HT1080 (cell line): Measurements from ENCODE around the gene APPBP2. TPM values are rescaled to one million over a fixed set of nuclear protein-coding genes. Genes with fewer than 3 reads are reported as not detected.
"Not testable (repeated sequence)": the region's sequence is repeated elsewhere in the genome, so short reads cannot be mapped to it uniquely, and the experiment has no call there.

ENCODE experiments used
- DNase-seq: peaks from one replicate; pipeline ENCODE4 v3.0.0-alpha.2; 2015; ENCODE audit warnings: low read depth
- total RNA-seq: library from RNA; depleted of rRNA; stranded (reverse); fragments of >200 nt; shearing (Covaris generic); gene quantifications from 2 replicates; pipeline ENCODE4 v1.2.3, GENCODE V29; 2014

The APPBP2 gene
- total RNA-seq, 1 experiment from 2014 or later = 15.7 TPM

DNA sequence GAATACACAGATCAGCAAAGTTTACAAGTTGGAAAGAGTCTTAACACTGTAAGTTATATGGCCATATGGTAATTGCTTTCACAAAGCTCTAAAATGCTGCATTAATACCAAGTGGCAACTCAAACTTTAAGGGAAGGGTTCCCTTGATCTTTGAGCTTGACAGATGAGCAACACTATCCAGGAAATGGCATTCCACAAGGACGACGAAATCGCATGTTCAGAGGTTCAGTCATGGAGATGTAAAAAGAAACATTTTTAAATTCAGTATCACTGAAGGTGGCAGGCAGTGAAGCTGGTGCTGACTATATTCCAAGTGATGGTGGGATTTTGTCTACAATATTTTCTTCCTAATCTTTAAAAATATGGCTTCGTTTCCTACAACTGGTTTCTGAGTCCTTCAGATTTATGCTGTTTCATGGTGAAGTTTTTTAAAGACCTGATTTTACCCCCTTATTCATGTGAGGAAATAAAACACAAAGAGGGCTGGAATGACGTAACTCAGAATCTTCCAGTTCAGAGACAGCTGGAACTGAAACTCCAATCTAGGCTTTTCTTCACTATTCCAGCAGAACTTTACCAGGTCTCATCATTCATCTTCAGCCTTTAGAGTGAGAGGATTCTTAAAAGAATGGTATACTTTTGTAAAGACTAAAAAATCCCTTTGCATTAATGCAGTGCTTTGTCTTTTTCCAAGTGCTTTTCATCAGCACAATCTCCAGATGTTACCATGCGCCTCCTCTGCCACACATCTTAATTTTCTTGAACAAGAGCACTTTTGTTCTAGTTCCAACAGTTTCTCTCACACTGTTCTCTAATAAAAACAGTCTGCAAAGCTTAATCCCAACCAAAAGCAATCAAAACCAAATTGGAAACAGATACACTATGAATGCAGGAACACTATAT is 83.5 kb downstream of the APPBP2 start:
- peak; percentile 41 for DNase-seq

DNA sequence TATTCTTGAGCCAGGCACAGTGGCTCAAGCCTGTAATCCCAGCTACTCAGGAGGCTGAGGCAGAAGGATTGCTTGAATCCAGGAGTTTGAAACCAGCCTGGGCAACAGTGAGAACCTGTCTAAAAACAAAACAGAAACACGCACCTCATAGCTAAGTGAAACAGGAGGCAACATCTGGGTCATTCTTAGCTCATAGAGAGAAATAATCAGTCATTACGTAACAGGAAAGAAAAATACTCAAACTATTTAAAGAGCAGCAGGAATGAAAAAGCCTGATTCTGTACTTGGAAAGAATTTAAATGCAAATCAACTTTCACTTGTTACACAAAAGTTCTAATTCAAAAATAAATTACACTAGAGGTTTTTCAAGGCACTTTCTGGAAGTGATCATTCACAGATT is 86.5 kb downstream of the APPBP2 start:
- peak; percentile 10 for DNase-seq

DNA sequence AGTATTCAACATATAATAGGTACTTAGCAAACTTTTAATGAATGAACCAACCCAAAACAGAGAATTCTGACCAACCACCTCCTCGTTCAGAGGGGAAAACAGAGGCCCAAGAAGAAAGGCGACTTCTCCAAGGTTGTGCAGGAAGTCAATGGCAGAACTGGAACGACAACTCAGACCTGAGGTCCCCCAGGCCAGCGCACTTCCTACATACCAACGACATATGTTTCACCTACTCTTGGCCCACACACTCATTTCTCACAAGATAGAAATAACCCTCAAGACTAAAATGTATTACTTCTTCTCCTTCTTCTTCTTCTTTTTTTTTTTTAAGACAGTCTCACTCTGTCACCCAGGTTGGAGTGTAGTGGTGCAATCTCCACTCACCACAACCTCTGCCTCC is 89.4 kb downstream of the APPBP2 start:
- DNase-seq = no peak

DNA sequence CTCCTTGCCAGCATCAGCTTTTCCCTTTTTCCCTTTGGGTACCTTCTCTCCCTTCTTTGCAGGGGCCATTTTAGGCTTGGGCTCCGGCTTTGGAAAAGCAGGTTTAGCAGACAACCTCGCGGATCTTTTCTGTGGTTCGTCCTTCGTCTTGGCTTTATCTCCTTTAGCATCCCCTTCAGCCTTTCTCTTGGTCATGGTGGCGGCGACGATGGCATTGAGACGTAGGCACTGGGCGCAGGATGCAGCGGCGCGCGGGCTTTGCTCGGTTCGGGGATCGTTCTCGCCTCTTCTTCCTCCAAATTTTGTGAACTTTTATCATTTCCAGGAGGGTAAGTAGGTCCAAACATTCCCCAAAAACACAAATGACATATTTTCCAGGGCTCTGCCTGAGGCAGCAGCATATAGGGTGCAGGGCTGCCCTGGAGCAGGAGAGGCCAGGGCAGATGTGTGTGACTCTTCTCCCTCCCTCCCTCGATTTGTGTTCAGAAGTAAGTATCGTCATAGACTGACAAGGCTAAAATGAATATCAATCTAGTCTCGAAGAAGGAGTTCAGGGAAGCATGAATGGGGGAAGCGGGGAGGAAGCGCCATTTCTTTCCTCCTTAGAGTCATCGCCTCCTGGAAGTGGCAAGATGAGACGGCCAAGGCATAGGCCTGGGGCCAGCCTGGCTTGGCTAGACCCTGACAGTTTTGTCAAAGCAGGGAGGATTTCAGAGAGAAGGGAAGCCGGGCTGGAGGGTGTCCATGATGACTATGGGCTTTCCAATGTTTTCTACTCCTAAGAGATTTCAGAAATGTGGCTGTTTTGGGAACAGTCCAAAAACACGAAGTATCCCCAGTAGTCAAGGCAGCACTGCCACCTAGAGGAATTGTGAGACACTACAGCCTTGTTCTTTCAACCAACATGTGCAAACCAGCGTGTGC is 90.5 kb downstream of the APPBP2 start:
- DNase-seq = peak; percentile 78

DNA sequence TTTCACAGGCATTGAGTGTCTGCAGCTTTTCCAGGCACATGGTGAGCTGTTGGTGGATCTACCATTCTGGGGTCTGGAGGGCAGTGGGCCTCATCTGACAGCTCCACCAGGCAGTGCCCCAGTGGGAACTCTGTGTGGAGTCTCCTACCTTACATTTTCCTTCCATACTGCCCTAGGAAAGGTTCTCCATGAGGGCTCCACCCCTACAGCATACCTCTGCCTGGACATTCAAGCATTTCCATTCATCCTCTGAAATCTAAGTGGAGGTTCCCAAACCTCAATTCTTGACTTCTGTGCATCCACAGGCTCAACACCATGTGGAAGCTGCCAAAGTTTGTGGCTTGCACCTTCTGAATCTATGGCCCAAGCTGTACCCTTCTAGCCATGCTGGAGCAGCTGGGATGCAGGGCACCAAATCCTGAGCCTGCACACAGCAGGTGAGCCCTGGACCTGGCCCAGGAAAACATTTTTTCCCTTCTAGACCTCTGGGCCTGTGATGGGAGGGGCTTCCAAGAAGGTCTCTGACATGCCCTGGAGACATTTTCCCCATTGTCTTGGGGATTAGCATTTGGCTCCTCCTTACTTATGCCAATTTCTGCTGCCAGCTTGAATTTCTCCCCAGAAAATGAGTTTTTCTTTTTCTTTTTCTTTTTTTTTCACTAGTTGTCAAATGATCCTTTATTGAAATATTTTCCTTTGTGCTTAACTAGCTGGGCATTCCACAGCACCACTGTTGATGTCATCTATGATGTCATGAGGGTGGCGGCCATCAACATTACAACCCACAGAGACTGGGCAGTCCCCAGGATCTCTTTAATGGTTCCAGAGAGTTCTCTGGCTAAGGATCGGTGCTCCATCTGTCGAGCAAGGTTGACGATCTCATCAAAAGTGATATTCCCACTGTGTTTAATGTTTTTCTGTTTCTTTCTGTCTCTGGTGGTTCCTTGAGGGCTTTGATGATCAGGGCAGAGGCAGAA is 92.7 kb downstream of the APPBP2 start:
- not testable (repeated sequence) for DNase-seq

DNA sequence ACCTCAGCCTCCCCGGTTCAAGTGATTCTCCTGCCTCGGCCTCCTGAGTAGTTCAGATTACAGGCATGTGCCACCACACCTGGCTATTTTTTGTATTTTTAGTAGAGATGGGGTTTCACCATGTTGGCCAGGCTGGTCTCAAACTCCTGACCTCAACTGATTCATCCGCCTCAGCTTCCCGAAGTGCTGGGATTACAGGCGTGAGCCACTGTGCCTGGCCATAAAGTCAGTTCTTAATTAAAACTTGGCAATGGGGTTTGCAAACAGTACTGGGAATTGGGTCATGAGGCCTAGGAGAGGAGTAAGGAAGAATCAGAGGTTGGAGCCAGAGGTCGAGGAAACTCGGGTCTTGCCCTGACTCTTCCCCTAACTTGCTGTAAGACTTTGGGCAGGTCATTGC is 95.5 kb downstream of the APPBP2 start:
- not testable (repeated sequence) for DNase-seq

DNA sequence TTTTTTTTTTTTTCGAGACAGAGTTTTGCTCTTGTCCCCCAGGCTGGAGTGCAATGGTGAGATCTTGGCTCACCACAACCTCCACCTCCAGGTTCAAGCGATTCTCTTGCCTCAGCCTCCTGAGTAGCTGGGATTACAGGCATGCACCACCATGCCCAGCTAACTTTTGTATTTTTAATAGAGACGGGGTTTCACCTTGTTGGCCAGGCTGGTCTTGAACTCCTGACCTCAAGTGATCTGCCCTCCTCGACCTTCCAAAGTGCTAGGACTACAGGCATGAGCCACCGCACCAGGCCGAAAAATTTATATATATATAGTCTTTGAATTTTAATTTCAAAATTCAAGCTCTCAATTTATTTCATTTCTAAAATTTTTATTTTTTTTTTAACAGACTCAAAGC is 97.6 kb downstream of the APPBP2 start:
- not testable (repeated sequence) for DNase-seq

DNA sequence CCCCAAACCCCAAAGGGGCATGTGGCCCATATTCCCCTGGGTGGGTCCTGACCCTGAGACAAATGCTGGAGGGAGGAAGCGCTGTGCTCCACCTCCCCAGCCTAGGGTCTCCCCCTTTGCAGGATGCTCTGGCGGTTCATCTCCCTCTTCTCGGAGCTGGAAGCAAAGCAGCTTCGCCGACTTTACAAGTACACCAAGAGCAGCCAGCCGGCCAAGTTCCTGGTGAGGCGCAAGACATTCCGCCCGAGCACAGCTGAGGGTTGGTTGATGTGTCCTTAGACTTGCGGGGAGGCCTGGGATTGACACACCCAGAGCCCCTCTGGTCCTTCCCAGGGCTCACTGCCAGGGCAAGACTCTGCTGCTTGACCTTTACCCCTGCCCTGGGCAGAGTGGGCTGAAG is 99.4 kb downstream of the APPBP2 start:
- no peak for DNase-seq

DNA sequence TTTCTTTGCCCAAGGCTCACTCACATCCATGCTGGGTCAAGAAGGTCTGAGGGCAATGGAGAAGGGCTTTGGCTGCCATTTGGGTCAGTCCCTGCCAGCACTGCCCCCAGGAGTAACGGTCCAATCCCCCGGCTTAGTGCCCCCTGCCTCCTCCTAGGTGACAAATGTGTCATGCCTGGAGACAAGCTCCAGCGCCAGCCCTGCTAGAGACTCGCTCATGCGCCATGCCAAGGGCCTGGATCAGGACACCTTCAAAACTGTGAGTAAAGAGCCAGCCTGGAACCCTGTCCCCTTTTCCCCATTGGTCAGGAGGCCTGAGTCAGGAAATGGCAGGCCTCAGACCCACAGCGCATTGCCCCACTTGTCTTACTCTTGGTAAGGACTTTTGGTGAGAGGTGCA is 100.4 kb downstream of the APPBP2 start:
- DNase-seq = no peak

DNA sequence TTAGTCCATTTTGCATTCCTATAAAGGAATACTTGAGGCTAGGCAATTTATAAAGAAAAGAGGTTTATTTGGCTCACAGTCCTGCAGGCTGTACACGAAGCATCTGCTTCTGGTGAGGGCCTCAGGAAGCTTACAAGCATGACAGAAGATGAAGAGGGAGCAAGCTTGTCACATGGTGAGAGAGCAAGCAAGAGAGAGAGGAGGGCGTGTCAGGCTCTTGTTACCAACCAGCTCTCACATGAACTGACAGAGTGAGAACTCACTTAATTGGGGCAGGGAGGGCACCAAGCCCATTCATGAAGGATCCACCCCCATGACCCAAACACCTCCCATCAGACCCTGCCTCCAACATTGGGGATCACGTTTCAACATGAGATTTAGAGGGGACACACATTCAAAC is 102.2 kb downstream of the APPBP2 start:
- DNase-seq = no peak

DNA sequence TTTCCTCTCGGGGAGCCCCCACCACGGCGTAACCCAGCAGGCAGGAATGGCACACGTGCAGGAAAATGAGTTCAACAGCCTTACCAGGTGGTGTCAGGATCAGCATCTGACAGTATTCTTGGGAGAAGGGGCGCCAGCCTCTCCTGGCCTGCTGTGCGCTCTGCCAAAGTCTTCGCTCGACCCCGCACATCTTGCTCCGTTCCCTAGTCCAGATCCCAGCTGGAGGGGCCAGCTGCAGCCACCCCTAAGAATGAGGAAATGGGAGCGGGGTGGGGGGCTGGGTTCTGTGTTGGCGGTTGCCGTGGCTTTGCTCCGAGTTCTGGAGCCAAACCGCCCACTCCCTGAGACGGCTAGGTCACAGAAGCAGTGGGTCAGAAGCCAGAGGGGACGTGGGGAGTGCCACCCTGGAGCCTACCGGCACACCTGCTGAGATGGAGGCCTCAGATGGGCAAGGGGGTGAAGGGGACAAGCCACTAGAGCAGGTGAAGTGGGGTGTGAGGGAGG is 103.8 kb downstream of the APPBP2 start, which contains the start of gene CHCT1:
Gene CHCT1, plus strand, starts transcription at position 328 of the 504 bp plus-strand sequence. Its CDS starts 104 bp downstream, at position 432.
- no peak for DNase-seq

DNA sequence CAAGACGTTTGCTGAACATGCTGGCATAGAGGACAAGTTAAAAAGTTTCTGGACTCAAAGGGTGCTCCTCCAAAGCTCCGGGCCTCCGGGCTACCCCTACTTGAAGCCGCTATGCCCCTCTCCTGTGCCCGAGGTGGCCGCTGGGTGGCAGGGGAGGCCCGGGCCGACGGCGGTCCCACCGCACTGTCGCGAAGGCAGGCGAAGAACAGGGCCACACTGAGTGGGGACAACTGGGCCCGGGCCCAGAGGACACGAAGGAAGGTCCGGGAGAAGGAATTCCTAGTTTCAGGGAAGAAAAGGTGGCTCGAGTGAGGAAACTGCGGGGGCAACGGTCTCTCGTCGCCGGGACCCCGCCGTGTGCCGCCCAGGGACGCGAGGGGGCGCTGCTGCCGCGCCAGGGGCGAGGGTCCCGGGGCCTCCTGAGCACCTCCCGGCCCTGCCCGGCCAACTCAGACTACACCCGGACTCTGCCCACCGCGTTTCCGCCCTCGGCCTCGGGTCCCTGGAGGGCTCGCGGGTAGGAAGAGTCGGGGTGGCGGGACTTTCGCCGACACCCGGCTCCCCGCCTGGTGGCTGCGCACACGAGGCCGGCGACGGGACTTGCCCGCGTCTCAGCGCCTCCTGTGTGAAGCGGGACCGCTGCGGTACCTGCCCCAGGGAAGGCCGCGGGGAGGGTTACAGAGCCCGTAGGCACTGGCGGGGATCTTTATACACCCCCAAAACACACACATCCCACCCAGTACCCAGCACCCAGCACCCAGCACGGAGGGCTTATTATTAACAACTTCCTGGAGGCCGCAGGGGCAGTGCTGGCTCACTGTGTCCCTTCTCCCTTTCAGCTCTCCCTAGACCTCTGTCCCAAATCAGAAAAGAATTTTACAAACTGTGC is 104.5 kb downstream of the APPBP2 start:
- DNase-seq = no peak

DNA sequence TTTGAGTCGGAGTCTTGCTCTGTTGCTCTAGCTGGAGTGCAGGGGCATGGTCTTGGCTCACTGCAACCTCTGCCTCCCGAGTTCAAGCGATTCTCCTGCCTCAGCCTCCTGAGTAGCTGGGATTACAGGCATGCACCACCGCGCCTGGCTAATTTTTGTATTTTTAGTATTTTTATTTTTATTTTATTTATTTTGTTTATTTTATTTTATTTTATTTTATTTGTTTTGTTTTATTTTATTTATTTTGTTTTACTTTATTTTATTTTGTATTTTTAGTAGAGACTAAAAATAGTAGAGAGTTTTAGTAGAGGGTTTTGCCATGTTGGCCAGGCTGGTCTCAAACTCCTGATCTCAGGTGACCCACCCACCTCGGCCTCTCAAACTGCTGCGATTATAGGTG is 106.2 kb downstream of the APPBP2 start:
- DNase-seq = not testable (repeated sequence)

DNA sequence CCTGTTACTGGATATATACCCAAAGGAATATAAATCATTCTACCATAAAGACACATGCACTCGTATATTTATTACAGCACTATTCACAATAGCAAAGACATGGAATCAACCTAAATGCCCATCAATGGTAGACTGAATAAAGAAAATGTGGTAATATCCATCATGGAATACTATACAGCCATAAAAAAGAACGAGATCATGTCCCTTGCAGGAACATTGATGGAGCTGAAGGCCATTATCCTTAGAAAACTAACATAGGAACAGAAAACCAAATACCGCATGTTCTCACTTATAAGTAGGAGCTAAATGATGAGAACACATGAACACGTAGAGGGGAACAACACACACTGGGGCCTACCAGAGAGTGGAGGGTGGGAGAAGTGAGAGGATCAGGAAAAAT is 107.0 kb downstream of the APPBP2 start:
- DNase-seq = not testable (repeated sequence)

DNA sequence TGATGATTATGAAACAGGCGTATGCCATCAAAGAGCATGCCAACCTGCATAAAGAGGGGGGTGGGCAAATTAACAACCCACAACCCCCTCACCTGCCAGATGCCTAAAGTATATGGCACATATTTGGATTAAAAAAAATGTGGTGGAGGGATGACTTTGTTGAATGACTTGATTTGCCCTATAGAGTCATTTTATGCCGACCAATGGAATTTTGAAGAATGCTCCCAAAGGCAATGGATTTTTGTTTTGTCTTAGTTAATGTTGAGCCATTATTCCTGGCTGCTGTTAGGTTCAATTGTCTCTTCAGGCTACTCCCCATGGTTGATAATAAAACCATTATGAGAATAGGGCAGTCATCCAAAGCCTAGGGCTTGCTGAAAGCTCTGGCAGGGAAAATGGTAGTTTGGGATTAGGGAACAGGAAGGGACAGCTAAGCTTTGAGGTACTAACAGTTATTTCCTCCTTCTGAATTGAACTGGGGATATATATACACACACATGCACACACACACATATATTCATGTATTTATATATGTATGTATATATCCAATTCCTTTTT is 109.6 kb downstream of the APPBP2 start:
- DNase-seq = no peak

DNA sequence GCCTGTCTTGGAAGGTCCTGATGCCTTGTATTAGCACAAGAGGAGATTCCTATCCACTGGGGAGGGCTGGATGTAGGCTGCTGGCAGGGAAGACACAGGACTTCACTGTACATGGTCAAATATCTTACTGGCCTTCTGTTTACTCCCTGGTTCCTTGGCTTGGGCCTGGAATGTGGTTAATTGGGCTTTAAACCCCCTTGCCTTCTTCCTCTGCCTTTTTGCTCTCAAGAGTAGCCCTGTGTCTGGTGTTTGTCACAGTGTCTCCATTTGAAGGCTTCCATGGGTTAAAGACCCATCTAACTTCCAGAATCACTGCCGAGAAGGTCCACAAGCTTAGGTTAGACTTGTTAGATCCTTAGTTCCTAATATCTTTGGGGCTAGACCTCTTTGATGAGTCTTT is 110.9 kb downstream of the APPBP2 start:
- no peak for DNase-seq

DNA sequence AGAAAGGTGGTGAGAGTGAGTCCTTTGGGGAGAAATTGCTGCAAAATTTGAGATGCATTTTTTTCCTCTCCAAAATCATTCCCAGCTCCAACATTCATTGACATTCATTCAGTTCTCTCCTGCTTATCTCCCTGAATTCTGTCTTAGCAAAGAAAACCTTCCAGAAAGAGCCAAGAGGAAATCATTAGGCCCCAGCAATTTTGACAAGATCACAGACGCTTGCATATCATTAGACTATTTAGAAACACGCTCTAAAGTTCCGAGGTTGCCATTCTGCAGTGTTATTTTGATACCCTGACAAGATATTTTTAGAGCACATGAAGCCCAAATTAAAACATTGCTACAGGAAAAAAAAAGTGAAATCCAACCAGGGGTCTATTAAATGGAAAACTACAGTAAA is 113.3 kb downstream of the APPBP2 start:
- no peak for DNase-seq

DNA sequence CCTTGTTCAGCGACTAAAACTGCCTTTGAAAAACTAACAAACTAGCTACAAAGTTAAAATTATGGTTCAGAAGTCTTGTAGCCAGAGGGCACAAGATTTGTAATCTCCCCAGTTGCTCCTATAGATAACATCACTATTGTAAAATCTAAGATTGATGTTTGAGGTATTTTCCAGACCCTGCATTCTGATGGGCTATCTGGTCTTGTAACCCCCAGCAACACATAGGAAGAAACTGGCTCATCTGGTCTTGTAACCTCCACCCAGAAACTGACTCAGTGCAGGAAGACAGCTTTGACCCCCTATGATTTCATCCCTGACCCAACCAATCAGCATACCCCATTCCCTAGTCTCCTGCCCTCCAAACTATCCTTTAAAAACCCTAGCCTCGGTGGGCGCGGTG is 116.0 kb downstream of the APPBP2 start:
- DNase-seq = no peak

DNA sequence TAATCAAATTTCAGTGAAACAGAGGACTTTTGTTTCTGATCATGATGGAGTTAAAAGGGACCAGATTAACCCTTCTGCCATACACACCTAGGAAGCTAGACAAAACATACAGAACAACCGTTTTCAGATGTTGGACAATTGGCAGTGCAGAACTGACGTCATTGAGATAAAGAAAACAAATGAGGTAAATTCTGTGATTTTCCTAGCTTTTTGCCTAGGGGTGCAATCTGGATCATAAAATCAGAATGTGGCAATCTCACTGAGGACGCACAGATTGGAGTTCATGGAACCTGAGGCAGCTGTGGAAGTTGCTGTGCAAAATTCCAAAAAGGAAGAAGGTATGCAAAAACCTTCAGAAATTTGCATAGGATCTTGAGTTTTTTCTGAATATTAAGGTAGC is 119.2 kb downstream of the APPBP2 start:
- DNase-seq = no peak
